Upper lobe of left lung (tissue), 6 donors: ENCODE results near the gene THOC6. TPM values are rescaled to one million over a fixed set of nuclear protein-coding genes. Genes with fewer than 3 reads are reported as not detected.

Experiments
- ATAC-seq, 2 donors: fragments of 200-7000 bp; cut with Tn5 transposase; one replicate each; pipeline ENCODE4 v1.9.1; 2022; ENCODE audit warnings: mild to moderate bottlenecking in 2 of 2, moderate library complexity in 2 of 2; ENCODE audit not compliant: low FRiP score in 2 of 2
- DNase-seq, 2 donors: peaks; one replicate each; pipeline ENCODE4 v3.0.0-alpha.2; 2019 to 2020
- H3K27ac ChIP-seq, 4 donors: fragments of 200-600 bp; sonication (generic); one replicate each; pipeline ENCODE4 v1.5.1; 2016 to 2019
- H3K27me3 ChIP-seq, 4 donors: fragments of 200-600 bp; sonication (generic); one replicate each; pipeline ENCODE4 v1.5.1; 2017 to 2019
- H3K36me3 ChIP-seq, 4 donors: fragments of 200-600 bp; sonication (generic); one replicate each; pipeline ENCODE4 v1.5.1; 2016 to 2019
- H3K4me1 ChIP-seq, 4 donors: fragments of 200-600 bp; sonication (generic); one replicate each; pipeline ENCODE4 v1.5.1; 2018 to 2019
- H3K4me3 ChIP-seq, 4 donors: fragments of 200-600 bp; sonication (generic); one replicate each; pipeline ENCODE4 v1.5.1; 2017 to 2019; ENCODE audit warnings: mild to moderate bottlenecking in 2 of 4, moderate library complexity in 1 of 4
- H3K9me3 ChIP-seq, 4 donors: fragments of 200-600 bp; sonication (generic); one replicate each; pipeline ENCODE4 v1.5.1; 2018 to 2019
- CTCF ChIP-seq, 6 experiments: fragments of 450-650 bp in 4 of 6; fragments of 200-600 bp in 2 of 6; sonication (generic) in 2 of 6; IDR thresholded peaks; one replicate each; pipeline ENCODE4 v1.5.1; 2016 to 2019; ENCODE audit warnings: antibody characterized with exemption in 6 of 6
- EP300 ChIP-seq, 4 donors: sonication (generic); formaldehyde crosslinking; IDR thresholded peaks; one replicate each; pipeline ENCODE4 v1.5.1; 2017; ENCODE audit warnings: antibody characterized with exemption in 4 of 4, control low read depth in 2 of 4
- POLR2A ChIP-seq, 4 donors: fragments of 450-650 bp; IDR thresholded peaks; one replicate each; pipeline ENCODE4 v1.5.1; 2016 to 2017; ENCODE audit warnings: antibody characterized with exemption in 4 of 4, mild to moderate bottlenecking in 2 of 4
- POLR2AphosphoS5 ChIP-seq, 2 donors: sonication (generic); formaldehyde crosslinking; IDR thresholded peaks; one replicate each; pipeline ENCODE4 v1.5.1; 2017; ENCODE audit warnings: antibody characterized with exemption in 2 of 2
- WGBS, 2 donors: methylation state at CpG; one replicate each; pipeline ENCODE4 v1.1.5; 2017 to 2018; 5-methylcytosine and 5-hydroxymethylcytosine counted together
- total RNA-seq, 6 donors: library from RNA; depleted of rRNA in 4 of 6; stranded (reverse); fragments of >200 nt in 4 of 6; gene quantifications; one replicate each; pipeline versions ENCODE4 v1.1.0 to v1.2.1, GENCODE V29; 2016 to 2021
- donor health status: DM: no; HTN: no; CAD: no; lungs with moderate emphysema.
- donor health status: DM: no; HTN: yes; CAD: no; lungs with severe emphysema.

The THOC6 gene
- total RNA-seq, 6 donors from 2014 or later = 18.5 to 40.8 (median 33.1) TPM

- Histone ChIP-seq H3K27ac (no peak overlapping the region), H3K4me3 (no peak overlapping the region), H3K9me3 (no peaks in the 10 kb centered on the region), H3K36me3 (peaks cover 3 to 22% (median 18%) of the 10 kb centered on the region in 4 donors), H3K4me1 (peaks cover 10 to 32% (median 24%) of the 10 kb centered on the region in 4 donors), H3K27me3 (peaks cover 0 to 17% (median 14%) of the 10 kb centered on the region in 4 donors)
- TF ChIP-seq POLR2AphosphoS5 (IDR thresholded peaks at IDR 0.05) (no peak), CTCF (IDR thresholded peaks at IDR 0.05) (no peak), POLR2A (IDR thresholded peaks at IDR 0.05) (no peak)
- ATAC-seq (no peak), DNase-seq (peak in 1 of 2 donors; percentile 81)
- WGBS, 2 donors = 78 to 83% methylated on average over 23 to 33 of the region's 33 CpGs
These were observed 6.7 kb downstream of the THOC6 start for GRCh38 chr16:3030222-3031212.

DNA sequence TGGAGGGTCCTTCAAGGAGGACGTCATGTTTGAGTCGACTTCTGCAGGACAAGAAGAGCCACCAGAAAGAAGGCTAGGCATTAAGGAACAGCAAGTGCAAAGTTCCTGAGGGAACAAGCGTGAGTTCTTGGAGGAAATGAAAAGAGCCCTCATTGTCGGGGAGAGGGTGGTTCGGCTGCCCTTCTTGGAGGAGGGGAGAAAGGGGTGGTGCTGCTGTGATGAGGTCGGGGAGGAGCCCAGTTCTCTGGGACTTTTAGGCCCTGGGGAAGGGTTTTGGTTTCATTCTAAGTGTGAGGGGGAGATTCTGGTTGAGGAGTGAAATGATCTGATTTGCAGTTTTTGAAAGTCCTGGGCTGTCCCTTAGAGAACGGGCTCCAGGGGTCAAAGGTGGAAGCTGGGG lies 8.8 kb downstream of the THOC6 start:
- H3K9me3 ChIP-seq = no peaks in the 10 kb centered on the region
- H3K27ac ChIP-seq = no peak overlapping the region
- peaks cover 0 to 3% (median 0%) of the 10 kb centered on the region in 4 donors for H3K36me3 ChIP-seq
- peaks cover 4 to 33% (median 27%) of the 10 kb centered on the region in 4 donors for H3K27me3 ChIP-seq
- ATAC-seq (no peak), DNase-seq (no peak)
- H3K4me1 ChIP-seq = peaks cover 17 to 48% (median 35%) of the 10 kb centered on the region in 4 donors
- no peak overlapping the region for H3K4me3 ChIP-seq
- no peak for TF ChIP-seq EP300 (IDR thresholded peaks at IDR 0.05)
- 31 to 32% methylated on average over 7 of the region's 7 CpGs for WGBS, 2 donors

GRCh38 chr16:3035289-3035971 lies 11.6 kb downstream of the THOC6 start:
- Histone ChIP-seq H3K36me3 (no peaks in the 10 kb centered on the region), H3K27me3 (peaks cover 4 to 31% (median 16%) of the 10 kb centered on the region in 4 donors), H3K4me3 (peak overlapping the region in 3 of 4 donors; percentile 55 to 60 (median 56)), H3K27ac (peak overlapping the region in 2 of 4 donors; percentile 61 to 63), H3K9me3 (no peaks in the 10 kb centered on the region), H3K4me1 (peaks cover 7 to 31% (median 18%) of the 10 kb centered on the region in 4 donors)
- TF ChIP-seq EP300 (IDR thresholded peaks at IDR 0.05) (no peak), POLR2AphosphoS5 (IDR thresholded peaks at IDR 0.05) (no peak), CTCF (IDR thresholded peaks at IDR 0.05) (no peak), POLR2A (IDR thresholded peaks at IDR 0.05) (no peak)
- WGBS, 2 donors = 20 to 44% methylated on average over 2 to 15 of the region's 19 CpGs
- DNase-seq (peak in 1 of 2 donors; percentile 58), ATAC-seq (no peak)

DNA sequence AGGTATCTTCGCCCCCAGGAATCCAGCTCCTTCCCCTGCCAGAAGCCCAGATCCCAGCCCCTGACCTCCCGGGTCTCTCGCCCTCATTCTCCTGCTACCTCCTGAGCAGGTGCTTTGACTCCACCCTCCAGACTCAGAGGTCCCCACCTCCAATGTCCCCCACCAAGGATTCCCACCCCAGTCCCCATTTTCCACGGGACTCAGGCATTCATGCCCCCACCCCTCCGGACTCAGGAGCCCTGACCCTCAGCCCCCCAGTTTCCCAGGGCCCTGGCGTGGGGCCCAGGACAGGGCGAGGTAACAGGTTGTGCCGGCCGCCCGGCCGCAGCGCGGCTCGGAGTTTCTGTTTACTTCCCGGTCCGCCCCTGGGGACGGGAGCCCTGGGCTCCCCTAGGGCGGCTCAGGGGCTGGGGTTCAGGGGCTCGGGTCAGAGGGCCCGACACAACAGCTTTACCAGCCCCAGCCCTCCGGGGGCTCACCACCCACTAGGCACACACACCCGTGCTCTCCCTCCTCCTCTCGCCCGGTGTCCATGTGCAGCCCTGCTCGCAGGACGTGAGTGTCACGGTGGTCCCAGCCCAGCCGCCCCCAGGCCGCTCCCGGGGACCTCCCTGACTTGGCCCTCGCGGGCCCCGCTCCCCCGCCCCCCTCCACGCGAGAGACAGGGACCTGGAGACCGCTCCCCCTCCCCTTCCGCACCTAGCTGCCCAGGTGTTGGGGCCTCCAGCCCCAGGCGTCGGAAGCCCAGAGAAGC lies 12.3 kb downstream of the THOC6 start:
- peaks cover 4 to 27% (median 15%) of the 10 kb centered on the region in 4 donors for H3K27me3 ChIP-seq
- peak overlapping the region; percentile 37 to 63 (median 57) for H3K27ac ChIP-seq
- peaks cover 7 to 31% (median 18%) of the 10 kb centered on the region in 4 donors for H3K4me1 ChIP-seq
- no peaks in the 10 kb centered on the region for H3K36me3 ChIP-seq
- ATAC-seq (peak; percentile 16 to 63), DNase-seq (peak; percentile 50 to 89)
- H3K4me3 ChIP-seq = peak overlapping the region; percentile 18 to 60 (median 56)
- 4 to 5% methylated on average over 5 to 25 of the region's 40 CpGs for WGBS, 2 donors
- no peaks in the 10 kb centered on the region for H3K9me3 ChIP-seq
- TF ChIP-seq POLR2A (IDR thresholded peaks at IDR 0.05) (no peak), EP300 (IDR thresholded peaks at IDR 0.05) (no peak), POLR2AphosphoS5 (IDR thresholded peaks at IDR 0.05) (no peak), CTCF (IDR thresholded peaks at IDR 0.05) (no peak)
